Calu3 (cell line): ENCODE results near the gene HBS1L. TPM values are rescaled to one million over a fixed set of nuclear protein-coding genes. Genes with fewer than 3 reads are reported as not detected.

Experiments used
- BruUV-seq: library from RNA; stranded (reverse); fragments of 400-500 nt; replicated peaks from 2 replicates; lab custom pipeline; 2021; lab: Mats Ljungman, UMichigan
- CTCF ChIA-PET: fragments of 300-600 bp; sonication (Branson Sonifier 250); formaldehyde crosslinking; loops from one replicate; lab custom pipeline; 2022; ENCODE audit warnings: antibody characterized with exemption; lab: Charles Lee
- DNase-seq: peaks from one replicate; pipeline ENCODE4 v3.0.0; 2022
- H3K27ac Mint-ChIP-seq: one replicate; pipeline ENCODE4 v1.8.0; 2022; ENCODE audit warnings: mixed read lengths; ENCODE audit not compliant: unreplicated experiment
- H3K27me3 Mint-ChIP-seq: one replicate; pipeline ENCODE4 v1.8.0; 2022; ENCODE audit warnings: mixed read lengths; ENCODE audit not compliant: unreplicated experiment
- H3K36me3 Mint-ChIP-seq: one replicate; pipeline ENCODE4 v1.8.0; 2022; ENCODE audit warnings: mild to moderate bottlenecking, moderate library complexity, mixed read lengths; ENCODE audit not compliant: insufficient read depth, unreplicated experiment
- H3K4me1 Mint-ChIP-seq: one replicate; pipeline ENCODE4 v1.8.0; 2022; ENCODE audit warnings: mild to moderate bottlenecking, low read depth, mixed read lengths; ENCODE audit not compliant: unreplicated experiment
- H3K4me3 Mint-ChIP-seq: one replicate; pipeline ENCODE4 v1.8.0; 2022; ENCODE audit warnings: mild to moderate bottlenecking, low read depth, moderate library complexity, mixed read lengths; ENCODE audit not compliant: unreplicated experiment
- H3K9me3 Mint-ChIP-seq: one replicate; pipeline ENCODE4 v1.8.0; 2022; ENCODE audit warnings: low read depth, mixed read lengths; ENCODE audit not compliant: unreplicated experiment
- intact Hi-C: fragments of 100-400 bp; cut with micrococcal nuclease; formaldehyde crosslinking; loops from one replicate; pipeline ENCODE4 v1.10.0; 2022; ENCODE audit not compliant: unreplicated experiment
- total RNA-seq: library from RNA; stranded (reverse); gene quantifications from 2 replicates; pipeline ENCODE4 v1.2.3, GENCODE V29; 2022
- TF ChIP-seq, protein P1 (sequence below): fragments of 200-600 bp; IDR thresholded peaks from one replicate; pipeline ENCODE4 v1.8.0; 2022; ENCODE audit warnings: antibody characterized with exemption; ENCODE audit not compliant: unreplicated experiment

HBS1L gene
- total RNA-seq, 1 experiment from 2014 or later = 50.0 TPM

- H3K36me3 Mint-ChIP-seq = peaks cover 5% of the 10 kb centered on the region
- no TSS peak for BruUV-seq
- H3K27me3 Mint-ChIP-seq = no peaks in the 10 kb centered on the region
These were observed 109.6 kb downstream of the HBS1L start for GRCh38 chr6:134945045-134945444.

GRCh38 chr6:134943522-134944111 is 111.0 kb downstream of the HBS1L start:
- no TSS peak for BruUV-seq
- Mint-ChIP-seq H3K9me3 (no peaks in the 10 kb centered on the region), H3K4me1 (no peaks in the 10 kb centered on the region), H3K36me3 (peaks cover 5% of the 10 kb centered on the region), H3K27ac (no peak overlapping the region), H3K27me3 (no peaks in the 10 kb centered on the region), H3K4me3 (no peak overlapping the region)
- TF ChIP-seq, protein P1, sequence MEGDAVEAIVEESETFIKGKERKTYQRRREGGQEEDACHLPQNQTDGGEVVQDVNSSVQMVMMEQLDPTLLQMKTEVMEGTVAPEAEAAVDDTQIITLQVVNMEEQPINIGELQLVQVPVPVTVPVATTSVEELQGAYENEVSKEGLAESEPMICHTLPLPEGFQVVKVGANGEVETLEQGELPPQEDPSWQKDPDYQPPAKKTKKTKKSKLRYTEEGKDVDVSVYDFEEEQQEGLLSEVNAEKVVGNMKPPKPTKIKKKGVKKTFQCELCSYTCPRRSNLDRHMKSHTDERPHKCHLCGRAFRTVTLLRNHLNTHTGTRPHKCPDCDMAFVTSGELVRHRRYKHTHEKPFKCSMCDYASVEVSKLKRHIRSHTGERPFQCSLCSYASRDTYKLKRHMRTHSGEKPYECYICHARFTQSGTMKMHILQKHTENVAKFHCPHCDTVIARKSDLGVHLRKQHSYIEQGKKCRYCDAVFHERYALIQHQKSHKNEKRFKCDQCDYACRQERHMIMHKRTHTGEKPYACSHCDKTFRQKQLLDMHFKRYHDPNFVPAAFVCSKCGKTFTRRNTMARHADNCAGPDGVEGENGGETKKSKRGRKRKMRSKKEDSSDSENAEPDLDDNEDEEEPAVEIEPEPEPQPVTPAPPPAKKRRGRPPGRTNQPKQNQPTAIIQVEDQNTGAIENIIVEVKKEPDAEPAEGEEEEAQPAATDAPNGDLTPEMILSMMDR = no peak
- intact Hi-C loops = loop anchor here (10.0 kb wide), 1 partner anchor 789 kb away; no protein-coding TSS in a partner anchor
- CTCF ChIA-PET = no interaction called here
- no peak for DNase-seq

More at GRCh38 chr6:134945045-134945444, 109.6 kb downstream of the HBS1L start:
- Mint-ChIP-seq H3K4me1 (no peaks in the 10 kb centered on the region), H3K4me3 (no peak overlapping the region), H3K9me3 (no peaks in the 10 kb centered on the region), H3K27ac (no peak overlapping the region)
- intact Hi-C loops = loop anchor here (10.0 kb wide), 1 partner anchor 790 kb away; no protein-coding TSS in a partner anchor
- CTCF ChIA-PET = no interaction called here
- TF ChIP-seq, protein P1 = no peak
- no peak for DNase-seq

GRCh38 chr6:134938896-134939295 is 115.7 kb downstream of the HBS1L start:
- CTCF ChIA-PET = no interaction called here

GRCh38 chr6:134937426-134937825 is 117.2 kb downstream of the HBS1L start:
- no peak overlapping the region for H3K4me3 Mint-ChIP-seq
- no peak for DNase-seq
- BruUV-seq = no TSS peak
- no peak overlapping the region for H3K27ac Mint-ChIP-seq
- no peaks in the 10 kb centered on the region for H3K9me3 Mint-ChIP-seq
- CTCF ChIA-PET = no interaction called here
- intact Hi-C loops = no loop called here
- TF ChIP-seq, protein P1 = no peak
- H3K4me1 Mint-ChIP-seq = peaks cover 9% of the 10 kb centered on the region
- no peaks in the 10 kb centered on the region for H3K27me3 Mint-ChIP-seq
- H3K36me3 Mint-ChIP-seq = no peaks in the 10 kb centered on the region

More at GRCh38 chr6:134938896-134939295, 115.7 kb downstream of the HBS1L start:
- H3K4me3 Mint-ChIP-seq = no peak overlapping the region
- TF ChIP-seq, protein P1 = no peak
- H3K27ac Mint-ChIP-seq = no peak overlapping the region
- H3K4me1 Mint-ChIP-seq = peaks cover 8% of the 10 kb centered on the region
- intact Hi-C loops = no loop called here
- H3K36me3 Mint-ChIP-seq = no peaks in the 10 kb centered on the region
- no peak for DNase-seq
- H3K9me3 Mint-ChIP-seq = no peaks in the 10 kb centered on the region
- BruUV-seq = no TSS peak
- no peaks in the 10 kb centered on the region for H3K27me3 Mint-ChIP-seq
